Uterus (tissue), 4 donors: Measurements from ENCODE around the gene CHST15. TPM values are rescaled to one million over a fixed set of nuclear protein-coding genes. Genes with fewer than 3 reads are reported as not detected.

ENCODE experiments used
- DNase-seq, 2 donors: peaks; one replicate each; pipeline ENCODE4 v3.0.0-alpha.2; 2019 to 2020
- H3K27ac ChIP-seq, 2 donors: fragments of 200-600 bp; sonication (generic); 1 replicate in 1 of 2; 2 replicates in 1 of 2; pipeline ENCODE4 v1.5.1; 2016 to 2018
- H3K27me3 ChIP-seq, 2 donors: fragments of 200-600 bp; sonication (generic); one replicate each; pipeline ENCODE4 v1.5.1; 2018 to 2019; ENCODE audit warnings: control low read depth in 1 of 2
- H3K36me3 ChIP-seq, 2 donors: fragments of 200-600 bp; sonication (generic); one replicate each; pipeline ENCODE4 v1.5.1; 2019; ENCODE audit warnings: control low read depth in 1 of 2
- H3K4me1 ChIP-seq, 2 donors: fragments of 200-600 bp; sonication (generic); one replicate each; pipeline ENCODE4 v1.5.1; 2018 to 2019; ENCODE audit warnings: control low read depth in 1 of 2
- H3K4me3 ChIP-seq, 2 donors: fragments of 200-600 bp; sonication (generic); 1 replicate in 1 of 2; 2 replicates in 1 of 2; pipeline ENCODE4 v1.5.1; 2018 to 2019; ENCODE audit warnings: mild to moderate bottlenecking in 1 of 2
- H3K9me3 ChIP-seq, 2 donors: fragments of 200-600 bp; sonication (generic); one replicate each; pipeline ENCODE4 v1.5.1; 2019; ENCODE audit warnings: control low read depth in 1 of 2
- CTCF ChIP-seq, 4 experiments: fragments of 200-600 bp in 2 of 4; fragments of 450-650 bp in 2 of 4; sonication (generic) in 2 of 4; IDR thresholded peaks; one replicate each; pipeline ENCODE4 v1.5.1; 2016 to 2019; ENCODE audit warnings: antibody characterized with exemption in 4 of 4, mild to moderate bottlenecking in 2 of 4, moderate library complexity in 1 of 4
- POLR2A ChIP-seq, 2 donors: fragments of 450-650 bp; IDR thresholded peaks; one replicate each; pipeline ENCODE4 v1.6.1; 2016; ENCODE audit warnings: antibody characterized with exemption in 2 of 2, mild to moderate bottlenecking in 1 of 2, moderate library complexity in 1 of 2
- intact Hi-C: fragments of 100-400 bp; cut with DNase I; formaldehyde crosslinking; loops from one replicate; pipeline ENCODE4 v1.15.1; 2023; ENCODE audit warnings: low total_unique reads
- total RNA-seq, 4 donors: library from RNA; depleted of rRNA in 3 of 4; stranded (reverse); fragments of >200 nt in 3 of 4; gene quantifications; one replicate each; pipeline versions ENCODE4 v1.1.0 to v1.2.4, GENCODE V29; 2014 to 2023
- donor health status: DM: yes; HTN: yes; CAD: no.

CHST15 gene
- total RNA-seq, 4 donors from 2014 or later: 9.7 to 28.5 (median 17.8) TPM

DNA sequence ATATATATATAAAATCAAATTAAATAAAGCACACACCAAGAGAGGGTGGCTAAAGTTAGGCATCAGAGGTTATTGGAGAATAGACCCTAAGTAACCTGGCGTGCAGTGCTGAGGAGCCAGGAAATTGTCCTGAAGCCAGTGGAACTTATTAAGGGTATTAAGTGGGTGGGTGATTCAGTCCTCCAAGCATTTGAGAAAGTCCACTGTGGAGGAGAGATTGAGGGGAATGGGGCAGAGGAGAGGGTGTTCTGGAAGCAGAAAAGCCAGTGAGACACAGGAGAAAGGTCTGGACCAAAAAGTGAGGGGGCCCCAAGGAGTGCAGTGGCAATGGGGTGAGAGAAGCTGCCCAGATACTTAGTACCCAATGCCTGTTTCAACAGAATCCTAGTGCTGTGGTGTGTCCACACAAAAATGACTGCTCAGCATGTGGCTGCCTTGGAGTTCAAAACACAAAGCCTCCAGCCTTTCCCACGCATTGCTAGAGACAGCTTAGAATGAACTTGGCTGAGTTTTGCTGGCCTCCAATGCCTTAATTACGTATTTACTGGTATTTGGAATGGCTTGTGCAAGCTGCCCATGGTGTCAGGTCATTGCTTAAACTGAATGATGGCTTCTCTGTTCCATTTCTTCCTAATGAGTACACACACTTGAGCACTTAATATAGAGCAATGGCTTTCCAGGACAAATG, 44.9 kb upstream of the CHST15 start:
- H3K27ac ChIP-seq: no peak overlapping the region
- no peaks in the 10 kb centered on the region for H3K27me3 ChIP-seq
- no peak for TF ChIP-seq CTCF (IDR thresholded peaks at IDR 0.05)
- no peak for TF ChIP-seq POLR2A (IDR thresholded peaks at IDR 0.05)
- peak in 1 of 2 donors; percentile 49 for DNase-seq
- H3K4me1 ChIP-seq: no peaks in the 10 kb centered on the region
- no peaks in the 10 kb centered on the region for H3K36me3 ChIP-seq
- no peak overlapping the region for H3K4me3 ChIP-seq
- intact Hi-C loops: no loop called here
- no peaks in the 10 kb centered on the region for H3K9me3 ChIP-seq

DNA sequence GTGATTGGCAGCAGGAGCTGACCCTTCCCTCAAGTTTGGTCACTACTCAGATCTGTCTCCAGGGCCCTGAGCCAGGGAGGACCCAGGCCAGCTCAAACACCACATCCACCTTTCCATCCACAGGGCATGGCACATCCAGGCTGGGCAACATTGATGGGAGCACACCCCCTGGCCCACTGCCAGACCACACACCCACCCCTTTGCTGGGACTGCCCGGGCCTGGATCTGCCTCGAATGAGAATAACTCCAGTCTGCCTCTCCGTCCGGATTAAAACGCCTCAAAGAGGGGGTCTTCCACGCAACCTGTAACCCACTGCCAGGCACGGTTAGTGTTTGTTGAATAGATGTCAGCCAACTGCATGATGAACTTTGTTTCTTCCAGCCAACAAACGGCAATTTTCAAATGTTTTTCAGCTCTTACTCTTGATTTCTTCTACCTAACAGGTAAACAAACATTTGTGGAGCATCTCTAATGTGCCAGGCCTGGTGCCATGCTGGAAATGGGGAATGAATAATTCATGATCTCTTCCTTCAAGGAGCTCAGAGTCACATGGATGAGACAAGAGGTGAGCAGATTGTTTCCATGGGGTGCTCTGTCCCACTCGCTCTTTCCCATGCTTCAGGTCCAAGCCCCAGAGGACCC, 41.0 kb upstream of the CHST15 start:
- no peak for DNase-seq
- no peaks in the 10 kb centered on the region for H3K36me3 ChIP-seq
- H3K4me3 ChIP-seq: no peak overlapping the region
- H3K9me3 ChIP-seq: no peaks in the 10 kb centered on the region
- no peaks in the 10 kb centered on the region for H3K27me3 ChIP-seq
- H3K4me1 ChIP-seq: no peaks in the 10 kb centered on the region
- no peak overlapping the region for H3K27ac ChIP-seq
- TF ChIP-seq POLR2A (IDR thresholded peaks at IDR 0.05) (no peak), CTCF (IDR thresholded peaks at IDR 0.05) (no peak)
- intact Hi-C loops: no loop called here

GRCh38 chr10:124132876-124133275, 39.5 kb upstream of the CHST15 start:
- intact Hi-C loops: no loop called here
- no peak for DNase-seq
- no peak for TF ChIP-seq CTCF (IDR thresholded peaks at IDR 0.05)
- no peak for TF ChIP-seq POLR2A (IDR thresholded peaks at IDR 0.05)
- H3K27me3 ChIP-seq: no peaks in the 10 kb centered on the region
- no peaks in the 10 kb centered on the region for H3K4me1 ChIP-seq
- no peaks in the 10 kb centered on the region for H3K9me3 ChIP-seq
- H3K4me3 ChIP-seq: no peak overlapping the region
- no peak overlapping the region for H3K27ac ChIP-seq
- no peaks in the 10 kb centered on the region for H3K36me3 ChIP-seq

GRCh38 chr10:124132306-124132705, 38.9 kb upstream of the CHST15 start:
- DNase-seq: no peak
- TF ChIP-seq CTCF (IDR thresholded peaks at IDR 0.05) (no peak), POLR2A (IDR thresholded peaks at IDR 0.05) (no peak)
- Histone ChIP-seq H3K36me3 (no peaks in the 10 kb centered on the region), H3K4me1 (no peaks in the 10 kb centered on the region), H3K9me3 (no peaks in the 10 kb centered on the region), H3K27me3 (no peaks in the 10 kb centered on the region), H3K27ac (no peak overlapping the region), H3K4me3 (no peak overlapping the region)
- intact Hi-C loops: no loop called here

- TF ChIP-seq POLR2A (IDR thresholded peaks at IDR 0.05) (no peak), CTCF (IDR thresholded peaks at IDR 0.05) (no peak)
- DNase-seq: no peak
- intact Hi-C loops: no loop called here
- Histone ChIP-seq H3K27ac (no peak overlapping the region), H3K9me3 (no peaks in the 10 kb centered on the region), H3K4me3 (no peak overlapping the region), H3K36me3 (no peaks in the 10 kb centered on the region), H3K27me3 (no peaks in the 10 kb centered on the region), H3K4me1 (no peaks in the 10 kb centered on the region)
Measured at GRCh38 chr10:124131172-124131571, 37.8 kb upstream of the CHST15 start.
